ENCODE results near the gene MEGF11.

Gene MEGF11

GRCh38 chr15:66075947-66076346 is 177.6 kb downstream of the MEGF11 start:
- FAIRE-seq (no peak), DNase-seq (ENCODE audit: insufficient read length, low spot score) (no peak)

GRCh38 chr15:66072616-66073361 is 180.8 kb downstream of the MEGF11 start:
- FAIRE-seq (no peak), DNase-seq (ENCODE audit: insufficient read length, low spot score) (peak; percentile 62)

- FAIRE-seq (no peak), DNase-seq (ENCODE audit: insufficient read length, low spot score) (no peak)
These were observed 181.6 kb downstream of the MEGF11 start for GRCh38 chr15:66071921-66072295.

- FAIRE-seq (no peak), DNase-seq (ENCODE audit: insufficient read length, low spot score) (no peak)
These were observed 182.2 kb downstream of the MEGF11 start for GRCh38 chr15:66071160-66071920.

GRCh38 chr15:66070220-66070934 is 183.2 kb downstream of the MEGF11 start:
- DNase-seq (ENCODE audit: insufficient read length, low spot score) (no peak), FAIRE-seq (no peak)

- DNase-seq (ENCODE audit: insufficient read length, low spot score): no peak
- no peak for FAIRE-seq
These were observed 183.8 kb downstream of the MEGF11 start for GRCh38 chr15:66069751-66070150.

GRCh38 chr15:66068801-66069200 is 184.7 kb downstream of the MEGF11 start:
- FAIRE-seq (no peak), DNase-seq (ENCODE audit: insufficient read length, low spot score) (no peak)

- FAIRE-seq (no peak), DNase-seq (ENCODE audit: insufficient read length, low spot score) (no peak)
These were observed 185.9 kb downstream of the MEGF11 start for GRCh38 chr15:66067687-66068086.

- no peak for FAIRE-seq
- no peak for DNase-seq (ENCODE audit: insufficient read length, low spot score)
These were observed 187.1 kb downstream of the MEGF11 start for GRCh38 chr15:66066481-66066880.

- DNase-seq (ENCODE audit: insufficient read length, low spot score): no peak
- FAIRE-seq: no peak
These were observed 187.5 kb downstream of the MEGF11 start for GRCh38 chr15:66066005-66066404.

- DNase-seq (ENCODE audit: insufficient read length, low spot score) (no peak), FAIRE-seq (no peak)
These were observed 188.2 kb downstream of the MEGF11 start for GRCh38 chr15:66065325-66065724.

- DNase-seq (ENCODE audit: insufficient read length, low spot score) (no peak), FAIRE-seq (no peak)
These were observed 190.4 kb downstream of the MEGF11 start for GRCh38 chr15:66063147-66063546.

- FAIRE-seq (no peak), DNase-seq (ENCODE audit: insufficient read length, low spot score) (no peak)
These were observed 196.5 kb downstream of the MEGF11 start for GRCh38 chr15:66057089-66057488.

- no peak for FAIRE-seq
- no peak for DNase-seq (ENCODE audit: insufficient read length, low spot score)
These were observed 199.6 kb downstream of the MEGF11 start for GRCh38 chr15:66053991-66054390.

- FAIRE-seq (no peak), DNase-seq (ENCODE audit: insufficient read length, low spot score) (no peak)
These were observed 201.7 kb downstream of the MEGF11 start for GRCh38 chr15:66051833-66052232.

GRCh38 chr15:66050264-66050663 is 203.3 kb downstream of the MEGF11 start:
- FAIRE-seq (no peak), DNase-seq (ENCODE audit: insufficient read length, low spot score) (no peak)

- FAIRE-seq (no peak), DNase-seq (ENCODE audit: insufficient read length, low spot score) (no peak)
These were observed 204.2 kb downstream of the MEGF11 start for GRCh38 chr15:66049353-66049752.

GRCh38 chr15:66047321-66048024 is 206.1 kb downstream of the MEGF11 start:
- no peak for FAIRE-seq
- no peak for DNase-seq (ENCODE audit: insufficient read length, low spot score)

GRCh38 chr15:66046751-66047150 is 206.8 kb downstream of the MEGF11 start:
- DNase-seq (ENCODE audit: insufficient read length, low spot score): no peak
- no peak for FAIRE-seq

GRCh38 chr15:66046326-66046725 is 207.2 kb downstream of the MEGF11 start:
- FAIRE-seq (no peak), DNase-seq (ENCODE audit: insufficient read length, low spot score) (no peak)

GRCh38 chr15:66045542-66045941 is 208.0 kb downstream of the MEGF11 start:
- no peak for FAIRE-seq
- DNase-seq (ENCODE audit: insufficient read length, low spot score): no peak
